Endometrial microvascular endothelial cells (primary cell): ENCODE measurements around the gene NUP35. TPM values are rescaled to one million over a fixed set of nuclear protein-coding genes. Genes with fewer than 3 reads are reported as not detected.
"Not testable (repeated sequence)": the region's sequence is repeated elsewhere in the genome, so short reads cannot be mapped to it uniquely, and the experiment has no call there.

Experiments used
- in situ Hi-C: cut with HindIII; loops from 2 replicates; pipeline ENCODE4 v1.10.0; 2017; ENCODE audit warnings: low sequenced_read_pairs, low pct_unique_long_range_greater_than_20kb; ENCODE audit errors: inconsistent ontology term
- total RNA-seq: library from RNA; depleted of rRNA; stranded (reverse); fragments of >200 nt; gene quantifications from one replicate; pipeline ENCODE4 v1.2.3, GENCODE V29; 2015; ENCODE audit errors: inconsistent ontology term

Gene NUP35
- total RNA-seq, 1 donor from 2014 or later = 29.5 TPM

- in situ Hi-C loops = no loop called here
Observed at GRCh38 chr2:183125659-183126341, 1.6 kb downstream of the NUP35 start.

- in situ Hi-C loops = no loop called here
Observed at GRCh38 chr2:183126635-183127034, 2.4 kb downstream of the NUP35 start.

- in situ Hi-C loops = no loop called here
Observed at GRCh38 chr2:183134016-183134415, 9.8 kb downstream of the NUP35 start.

GRCh38 chr2:183148955-183149354, 24.7 kb downstream of the NUP35 start:
- in situ Hi-C loops = no loop called here

- in situ Hi-C loops = no loop called here
Observed at GRCh38 chr2:183149489-183149888, 25.2 kb downstream of the NUP35 start.

GRCh38 chr2:183152280-183152679, 28.0 kb downstream of the NUP35 start:
- in situ Hi-C loops = not testable (repeated sequence)

- in situ Hi-C loops = no loop called here
Observed at GRCh38 chr2:183153967-183154366, 29.7 kb downstream of the NUP35 start.

GRCh38 chr2:183154772-183155171, 30.5 kb downstream of the NUP35 start:
- in situ Hi-C loops = not testable (repeated sequence)

- in situ Hi-C loops = no loop called here
Observed at GRCh38 chr2:183157131-183157530, 32.9 kb downstream of the NUP35 start.

GRCh38 chr2:183162362-183162761, 38.1 kb downstream of the NUP35 start:
- in situ Hi-C loops = no loop called here

- in situ Hi-C loops = no loop called here
Observed at GRCh38 chr2:183163821-183164649, 39.8 kb downstream of the NUP35 start.

- in situ Hi-C loops = no loop called here
Observed at GRCh38 chr2:183164650-183165015, 40.4 kb downstream of the NUP35 start.

GRCh38 chr2:183166210-183166609, 42.0 kb downstream of the NUP35 start:
- in situ Hi-C loops = no loop called here

GRCh38 chr2:183166976-183167375, 42.7 kb downstream of the NUP35 start:
- in situ Hi-C loops = not testable (repeated sequence)

GRCh38 chr2:183172220-183172887, 48.1 kb downstream of the NUP35 start:
- in situ Hi-C loops = no loop called here

GRCh38 chr2:183179156-183179555, 54.9 kb downstream of the NUP35 start:
- in situ Hi-C loops = no loop called here

GRCh38 chr2:183185534-183185933, 61.3 kb downstream of the NUP35 start:
- in situ Hi-C loops = no loop called here

- in situ Hi-C loops = no loop called here
Observed at GRCh38 chr2:183186296-183186695, 62.1 kb downstream of the NUP35 start.

GRCh38 chr2:183186766-183187165, 62.5 kb downstream of the NUP35 start:
- in situ Hi-C loops = no loop called here

- in situ Hi-C loops = no loop called here
Observed at GRCh38 chr2:183192343-183192742, 68.1 kb downstream of the NUP35 start.
